Skeletal muscle satellite cell (primary cell): ENCODE measurements around the gene RECK. TPM values are rescaled to one million over a fixed set of nuclear protein-coding genes. Genes with fewer than 3 reads are reported as not detected.
A peak's percentile ranks its signal among the peaks of the same experiment; 100 is the strongest.
"Not testable (repeated sequence)": the region's sequence is repeated elsewhere in the genome, so short reads cannot be mapped to it uniquely, and the experiment has no call there.

Experiments
- H3K27me3 ChIP-seq: 2 replicates; pipeline ENCODE4 v1.7.0; 2013; ENCODE audit warnings: low read length; ENCODE audit not compliant: control insufficient read depth, insufficient read depth
- H3K36me3 ChIP-seq: 2 replicates; pipeline ENCODE4 v1.7.0; 2013; ENCODE audit warnings: mild to moderate bottlenecking, control low read depth, low read length; ENCODE audit not compliant: insufficient read depth
- H3K4me1 ChIP-seq: 2 replicates; pipeline ENCODE4 v1.7.0; 2013; ENCODE audit warnings: low read length; ENCODE audit not compliant: control insufficient read depth, insufficient read depth
- H3K4me2 ChIP-seq: 2 replicates; pipeline ENCODE4 v1.7.0; 2013; ENCODE audit warnings: mild to moderate bottlenecking, low read length
- H3K4me3 ChIP-seq: 2 replicates; pipeline ENCODE4 v1.7.0; 2013; ENCODE audit warnings: low read length
- H3K9ac ChIP-seq: 2 replicates; pipeline ENCODE4 v1.7.0; 2013; ENCODE audit warnings: mild to moderate bottlenecking, low read depth, low read length, moderate library complexity
- H3K9me3 ChIP-seq: replicated peaks from 2 replicates; pipeline ENCODE4 v1.7.0; 2013; ENCODE audit warnings: mild to moderate bottlenecking, control low read depth, low read length
- total RNA-seq: library from RNA; depleted of rRNA; stranded (reverse); fragments of >200 nt; gene quantifications from 2 replicates; pipeline ENCODE4 v1.2.3, GENCODE V29; 2012; rRNA removed

The RECK gene, protein sequence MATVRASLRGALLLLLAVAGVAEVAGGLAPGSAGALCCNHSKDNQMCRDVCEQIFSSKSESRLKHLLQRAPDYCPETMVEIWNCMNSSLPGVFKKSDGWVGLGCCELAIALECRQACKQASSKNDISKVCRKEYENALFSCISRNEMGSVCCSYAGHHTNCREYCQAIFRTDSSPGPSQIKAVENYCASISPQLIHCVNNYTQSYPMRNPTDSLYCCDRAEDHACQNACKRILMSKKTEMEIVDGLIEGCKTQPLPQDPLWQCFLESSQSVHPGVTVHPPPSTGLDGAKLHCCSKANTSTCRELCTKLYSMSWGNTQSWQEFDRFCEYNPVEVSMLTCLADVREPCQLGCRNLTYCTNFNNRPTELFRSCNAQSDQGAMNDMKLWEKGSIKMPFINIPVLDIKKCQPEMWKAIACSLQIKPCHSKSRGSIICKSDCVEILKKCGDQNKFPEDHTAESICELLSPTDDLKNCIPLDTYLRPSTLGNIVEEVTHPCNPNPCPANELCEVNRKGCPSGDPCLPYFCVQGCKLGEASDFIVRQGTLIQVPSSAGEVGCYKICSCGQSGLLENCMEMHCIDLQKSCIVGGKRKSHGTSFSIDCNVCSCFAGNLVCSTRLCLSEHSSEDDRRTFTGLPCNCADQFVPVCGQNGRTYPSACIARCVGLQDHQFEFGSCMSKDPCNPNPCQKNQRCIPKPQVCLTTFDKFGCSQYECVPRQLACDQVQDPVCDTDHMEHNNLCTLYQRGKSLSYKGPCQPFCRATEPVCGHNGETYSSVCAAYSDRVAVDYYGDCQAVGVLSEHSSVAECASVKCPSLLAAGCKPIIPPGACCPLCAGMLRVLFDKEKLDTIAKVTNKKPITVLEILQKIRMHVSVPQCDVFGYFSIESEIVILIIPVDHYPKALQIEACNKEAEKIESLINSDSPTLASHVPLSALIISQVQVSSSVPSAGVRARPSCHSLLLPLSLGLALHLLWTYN
- total RNA-seq, result 13.7 and 13.8 TPM in 2 replicates

DNA sequence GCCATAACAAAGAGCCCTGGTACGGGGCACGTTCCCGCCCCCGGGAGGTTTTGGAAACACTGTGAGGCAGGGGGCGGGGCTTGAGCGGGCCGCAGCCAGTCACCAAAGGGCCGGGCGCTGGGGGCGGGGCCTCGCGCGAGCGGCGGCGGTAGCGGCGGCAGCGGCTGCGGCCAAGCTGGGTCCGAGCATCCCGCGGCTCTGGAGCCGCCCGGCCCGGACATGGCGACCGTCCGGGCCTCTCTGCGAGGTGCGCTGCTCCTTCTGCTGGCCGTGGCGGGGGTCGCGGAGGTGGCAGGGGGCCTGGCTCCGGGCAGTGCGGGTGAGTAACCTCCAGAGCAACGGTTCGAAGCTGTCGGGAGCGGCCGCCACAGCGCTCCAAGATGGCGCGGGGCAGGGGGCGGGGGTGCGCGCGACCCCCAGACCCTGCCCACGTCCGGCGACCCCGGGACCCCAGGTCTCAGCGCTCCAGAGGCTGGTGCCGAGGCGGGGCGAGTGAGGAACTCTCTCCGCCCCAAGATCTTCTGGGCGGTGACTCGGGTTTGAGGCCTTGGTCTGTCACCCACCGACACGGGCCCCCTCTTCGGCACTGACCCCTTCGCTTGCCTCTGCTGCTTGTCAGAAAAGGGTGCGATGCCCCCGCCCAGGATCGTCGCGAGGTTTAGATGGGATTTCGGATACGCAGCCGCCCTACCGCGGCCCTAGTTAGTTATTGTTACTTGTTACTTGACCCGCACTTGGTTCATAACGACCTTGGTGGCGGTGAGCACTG, at the start of gene RECK:
Gene RECK (plus strand): TSS at position 134 of the 769 bp plus-strand sequence. CDS start 86 bp downstream, at position 220.
- Histone ChIP-seq H3K4me1 (peaks cover 48% of the 10 kb centered on the region), H3K4me2 (peak within 1 kb of the TSS; percentile 95), H3K36me3 (peaks cover 3% of the 10 kb centered on the region), H3K4me3 (peak within 1 kb of the TSS; percentile 98), H3K9ac (peak within 1 kb of the TSS; percentile 98), H3K27me3 (no peaks in the 10 kb centered on the region), H3K9me3 (no peaks in the 10 kb centered on the region)

- H3K4me2 ChIP-seq, result no peak overlapping the region
- no peak overlapping the region for H3K4me3 ChIP-seq
- no peak overlapping the region for H3K9ac ChIP-seq
- H3K36me3 ChIP-seq, result no peaks in the 10 kb centered on the region
- no peaks in the 10 kb centered on the region for H3K9me3 ChIP-seq
- H3K4me1 ChIP-seq, result peaks cover 15% of the 10 kb centered on the region
- H3K27me3 ChIP-seq, result no peaks in the 10 kb centered on the region
These were observed 46.6 kb upstream of the RECK start for GRCh38 chr9:35990155-35990554.

DNA sequence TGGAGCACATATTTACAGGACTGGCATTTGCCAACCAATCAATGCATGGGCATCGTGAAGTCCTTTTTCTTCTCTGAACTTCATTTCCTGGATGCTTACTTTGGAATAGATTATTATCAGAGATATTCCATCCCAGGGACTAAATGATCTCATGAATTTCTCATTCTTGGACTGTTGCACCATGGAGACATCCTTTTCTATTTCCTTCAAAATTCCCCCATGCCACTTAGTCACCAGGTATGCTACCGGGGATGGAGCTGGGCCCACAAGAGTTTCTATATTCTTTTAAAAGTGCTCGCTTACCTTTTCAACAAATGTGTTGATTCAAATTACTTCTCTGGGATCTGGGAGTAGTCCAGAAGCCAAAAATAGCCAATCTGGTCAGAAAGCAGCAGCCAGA, 43.6 kb upstream of the RECK start:
- not testable (repeated sequence) for H3K27me3 ChIP-seq, H3K4me2 ChIP-seq, H3K9ac ChIP-seq, H3K36me3 ChIP-seq, H3K4me3 ChIP-seq, H3K9me3 ChIP-seq
- peaks cover 42% of the 10 kb centered on the region for H3K4me1 ChIP-seq

GRCh38 chr9:35993976-35994720, 42.6 kb upstream of the RECK start:
- no peak overlapping the region for H3K4me3 ChIP-seq
- H3K36me3 ChIP-seq, result no peaks in the 10 kb centered on the region
- no peak overlapping the region for H3K4me2 ChIP-seq
- no peak overlapping the region for H3K9ac ChIP-seq
- no peaks in the 10 kb centered on the region for H3K9me3 ChIP-seq
- H3K4me1 ChIP-seq, result peaks cover 42% of the 10 kb centered on the region
- H3K27me3 ChIP-seq, result no peaks in the 10 kb centered on the region

GRCh38 chr9:35994959-35995358, 41.8 kb upstream of the RECK start:
- no peaks in the 10 kb centered on the region for H3K27me3 ChIP-seq
- no peaks in the 10 kb centered on the region for H3K36me3 ChIP-seq
- H3K4me3 ChIP-seq, result no peak overlapping the region
- no peak overlapping the region for H3K9ac ChIP-seq
- H3K4me1 ChIP-seq, result peaks cover 42% of the 10 kb centered on the region
- H3K9me3 ChIP-seq, result no peaks in the 10 kb centered on the region
- no peak overlapping the region for H3K4me2 ChIP-seq

DNA sequence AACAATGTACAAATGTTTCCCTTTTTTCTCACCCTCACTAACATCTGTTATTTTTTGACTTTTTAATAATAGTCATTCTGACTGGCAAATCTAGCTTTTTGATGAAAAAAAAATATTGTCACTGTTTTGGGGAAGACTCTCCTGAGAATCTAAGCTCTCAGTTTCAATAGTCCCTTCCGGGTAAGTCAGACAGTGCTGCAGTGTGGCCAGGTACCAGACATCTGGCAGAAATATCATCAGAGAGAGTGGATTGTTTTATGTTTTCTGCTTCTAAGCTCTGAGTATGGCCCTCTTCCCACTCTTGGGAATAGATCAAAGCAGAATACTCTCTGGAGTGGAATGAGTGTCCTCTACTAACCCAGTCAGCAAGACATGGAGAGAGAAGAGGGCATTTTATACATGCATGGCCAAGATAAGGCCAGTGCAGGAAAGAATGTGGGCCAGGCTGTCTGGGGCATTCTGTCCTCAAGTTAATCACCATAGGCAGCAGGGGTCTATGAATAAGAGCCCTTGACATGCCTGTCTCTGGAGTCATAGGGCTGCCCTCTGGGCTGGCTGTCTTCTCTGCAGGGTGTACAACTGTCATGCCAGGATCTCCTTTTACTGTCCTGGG, 40.2 kb upstream of the RECK start:
- Histone ChIP-seq H3K4me1 (peaks cover 42% of the 10 kb centered on the region), H3K4me2 (peak overlapping the region; percentile 48), H3K9me3 (no peaks in the 10 kb centered on the region), H3K27me3 (no peaks in the 10 kb centered on the region), H3K4me3 (peak overlapping the region; percentile 23), H3K9ac (peak overlapping the region; percentile 51), H3K36me3 (no peaks in the 10 kb centered on the region)

DNA sequence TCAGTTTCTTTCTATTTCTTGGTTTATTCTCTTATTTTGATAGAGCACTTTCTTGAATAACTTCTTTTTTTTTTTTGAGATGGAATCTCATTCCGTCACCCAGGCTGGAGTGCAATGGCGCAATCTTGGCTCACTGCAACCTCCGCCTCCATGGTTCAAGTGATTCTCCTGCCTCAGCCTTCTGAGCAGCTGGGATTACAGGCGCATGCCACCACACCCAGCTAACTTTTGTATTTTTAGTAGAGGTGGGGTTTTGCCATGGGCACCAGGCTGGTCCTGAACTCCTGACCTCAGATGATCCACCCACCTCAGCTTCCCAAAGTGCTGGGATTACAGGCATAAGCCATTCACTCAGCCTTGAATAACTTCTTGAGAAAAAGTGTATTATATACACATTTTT, 39.7 kb upstream of the RECK start:
- Histone ChIP-seq H3K4me2 (peak overlapping the region; percentile 48), H3K9ac (peak overlapping the region; percentile 65), H3K4me1 (peaks cover 42% of the 10 kb centered on the region)
- H3K4me3 ChIP-seq, H3K27me3 ChIP-seq, H3K36me3 ChIP-seq, H3K9me3 ChIP-seq: not testable (repeated sequence)

- no peaks in the 10 kb centered on the region for H3K9me3 ChIP-seq
- H3K27me3 ChIP-seq, result no peaks in the 10 kb centered on the region
- no peak overlapping the region for H3K4me2 ChIP-seq
- H3K36me3 ChIP-seq, result no peaks in the 10 kb centered on the region
- no peak overlapping the region for H3K9ac ChIP-seq
- H3K4me1 ChIP-seq, result peaks cover 42% of the 10 kb centered on the region
- no peak overlapping the region for H3K4me3 ChIP-seq
These were observed 38.4 kb upstream of the RECK start for GRCh38 chr9:35998333-35998732.

DNA sequence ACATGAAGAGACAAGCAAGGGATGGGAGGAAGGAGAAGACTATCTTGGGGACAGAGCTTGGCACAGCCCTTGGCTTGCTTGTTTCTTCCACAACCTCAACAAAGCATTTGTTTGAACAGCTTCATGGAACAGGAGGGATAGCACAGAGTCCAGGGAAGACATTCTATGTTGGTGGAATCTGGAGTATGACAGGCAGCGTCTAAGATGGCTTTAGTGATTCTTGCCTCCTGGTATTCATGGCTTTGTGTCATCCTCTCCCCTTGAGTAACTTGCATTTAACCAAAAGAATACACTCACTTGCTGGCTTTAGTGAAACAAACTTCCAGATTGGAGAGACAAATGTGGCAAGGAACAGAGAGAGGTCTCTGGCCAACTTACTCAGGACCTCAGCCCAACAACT, 30.8 kb upstream of the RECK start:
- Histone ChIP-seq H3K9me3 (no peaks in the 10 kb centered on the region), H3K4me3 (no peak overlapping the region), H3K4me2 (no peak overlapping the region), H3K4me1 (peaks cover 4% of the 10 kb centered on the region), H3K27me3 (no peaks in the 10 kb centered on the region), H3K36me3 (no peaks in the 10 kb centered on the region), H3K9ac (no peak overlapping the region)

GRCh38 chr9:36006549-36007315, 30.0 kb upstream of the RECK start:
- no peak overlapping the region for H3K4me2 ChIP-seq

More at GRCh38 chr9:36006549-36007315, 30.0 kb upstream of the RECK start:
- Histone ChIP-seq H3K4me1 (peaks cover 4% of the 10 kb centered on the region), H3K9ac (no peak overlapping the region), H3K27me3 (no peaks in the 10 kb centered on the region), H3K36me3 (no peaks in the 10 kb centered on the region), H3K9me3 (no peaks in the 10 kb centered on the region), H3K4me3 (no peak overlapping the region)
